Measurements from ENCODE around the gene ACOX3.

ACOX3 gene

GRCh38 chr4:8391071-8391470 lies 49.5 kb downstream of the ACOX3 start:
- Histone ChIP-seq H3K27ac (no peak overlapping the region), H3K36me3 (ENCODE audit: insufficient read depth) (no peaks in the 10 kb centered on the region), H4K20me1 (ENCODE audit: insufficient read depth) (no peaks in the 10 kb centered on the region), H2AFZ (ENCODE audit: low read depth) (no peak overlapping the region), H3K4me3 (IDR thresholded peaks at IDR 0.05; ENCODE audit: insufficient read depth, low read depth, low read length) (no peak overlapping the region), H3K4me2 (no peak overlapping the region), H3K79me2 (ENCODE audit: insufficient read depth, low read depth) (no peaks in the 10 kb centered on the region), H3K27me3 (ENCODE audit: insufficient read depth, low read depth) (no peaks in the 10 kb centered on the region), H3K9ac (no peak overlapping the region), H3K4me1 (ENCODE audit: low read depth, poor library complexity, severe bottlenecking) (no peaks in the 10 kb centered on the region)
- TF ChIP-seq CTCF (conservative IDR thresholded peaks at IDR 0.05; ENCODE audit: low read depth, low read length), result no peak

- no peak overlapping the region for H2AFZ ChIP-seq (ENCODE audit: low read depth)
- H3K4me2 ChIP-seq, result no peak overlapping the region
- H3K79me2 ChIP-seq (ENCODE audit: insufficient read depth, low read depth), result no peaks in the 10 kb centered on the region
- H3K4me3 ChIP-seq (IDR thresholded peaks at IDR 0.05; ENCODE audit: insufficient read depth, low read depth, low read length), result no peak overlapping the region
- TF ChIP-seq CTCF (conservative IDR thresholded peaks at IDR 0.05; ENCODE audit: low read depth, low read length), result no peak
- H3K36me3 ChIP-seq (ENCODE audit: insufficient read depth), result no peaks in the 10 kb centered on the region
- H4K20me1 ChIP-seq (ENCODE audit: insufficient read depth), result no peaks in the 10 kb centered on the region
- no peaks in the 10 kb centered on the region for H3K27me3 ChIP-seq (ENCODE audit: insufficient read depth, low read depth)
- no peaks in the 10 kb centered on the region for H3K4me1 ChIP-seq (ENCODE audit: low read depth, poor library complexity, severe bottlenecking)
- H3K9ac ChIP-seq, result no peak overlapping the region
- H3K27ac ChIP-seq, result no peak overlapping the region
Measured at GRCh38 chr4:8390577-8390976, 49.9 kb downstream of the ACOX3 start.

- H3K36me3 ChIP-seq (ENCODE audit: insufficient read depth), result no peaks in the 10 kb centered on the region
- H3K4me2 ChIP-seq, result no peak overlapping the region
Measured at GRCh38 chr4:8388528-8388870, 52.0 kb downstream of the ACOX3 start.

GRCh38 chr4:8387615-8388527 lies 52.7 kb downstream of the ACOX3 start:
- Histone ChIP-seq H3K36me3 (ENCODE audit: insufficient read depth) (no peaks in the 10 kb centered on the region), H3K27me3 (ENCODE audit: insufficient read depth, low read depth) (no peaks in the 10 kb centered on the region), H2AFZ (ENCODE audit: low read depth) (no peak overlapping the region), H3K79me2 (ENCODE audit: insufficient read depth, low read depth) (no peaks in the 10 kb centered on the region), H3K9ac (no peak overlapping the region), H3K4me2 (no peak overlapping the region), H3K27ac (no peak overlapping the region), H3K4me3 (IDR thresholded peaks at IDR 0.05; ENCODE audit: insufficient read depth, low read depth, low read length) (no peak overlapping the region), H4K20me1 (ENCODE audit: insufficient read depth) (no peaks in the 10 kb centered on the region), H3K4me1 (ENCODE audit: low read depth, poor library complexity, severe bottlenecking) (no peaks in the 10 kb centered on the region)
- TF ChIP-seq CTCF (conservative IDR thresholded peaks at IDR 0.05; ENCODE audit: low read depth, low read length), result no peak

More at GRCh38 chr4:8388528-8388870, 52.0 kb downstream of the ACOX3 start:
- Histone ChIP-seq H3K79me2 (ENCODE audit: insufficient read depth, low read depth) (no peaks in the 10 kb centered on the region), H3K27me3 (ENCODE audit: insufficient read depth, low read depth) (no peaks in the 10 kb centered on the region), H3K4me1 (ENCODE audit: low read depth, poor library complexity, severe bottlenecking) (no peaks in the 10 kb centered on the region), H2AFZ (ENCODE audit: low read depth) (no peak overlapping the region), H3K4me3 (IDR thresholded peaks at IDR 0.05; ENCODE audit: insufficient read depth, low read depth, low read length) (no peak overlapping the region), H4K20me1 (ENCODE audit: insufficient read depth) (no peaks in the 10 kb centered on the region), H3K9ac (no peak overlapping the region), H3K27ac (no peak overlapping the region)
- TF ChIP-seq CTCF (conservative IDR thresholded peaks at IDR 0.05; ENCODE audit: low read depth, low read length), result no peak

Data from KMS-11 (cell line).